MM.1S (cell line): ENCODE data around the gene IL1RAP.
A peak's percentile ranks its signal among the peaks of the same experiment; 100 is the strongest.

Experiments used
- DNase-seq: peaks from one replicate; pipeline ENCODE4 v3.0.0-alpha.2; 2015
- H2AFZ ChIP-seq: fragments of 300-600 bp; sonication (generic); 2 replicates; pipeline ENCODE4 v1.6.0; 2016; ENCODE audit warnings: antibody characterized with exemption, low read length
- H3F3A ChIP-seq: fragments of 300-600 bp; sonication (generic); 2 replicates; pipeline ENCODE4 v1.6.1; 2016; ENCODE audit warnings: mild to moderate bottlenecking, antibody characterized with exemption, low read length, moderate library complexity, mixed read lengths; ENCODE audit not compliant: insufficient read depth
- H3K27ac ChIP-seq: fragments of 300-600 bp; sonication (generic); 2 replicates; pipeline ENCODE4 v1.5.1; 2016; ENCODE audit warnings: mild to moderate bottlenecking, low read length
- H3K27me3 ChIP-seq: fragments of 300-600 bp; sonication (generic); replicated peaks from 2 replicates; pipeline ENCODE4 v1.6.0; 2016; ENCODE audit warnings: low read length; ENCODE audit not compliant: insufficient read depth
- H3K36me3 ChIP-seq: fragments of 300-600 bp; sonication (generic); replicated peaks from 2 replicates; pipeline ENCODE4 v1.6.1; 2016; ENCODE audit warnings: mild to moderate bottlenecking, low read length, mixed read lengths; ENCODE audit not compliant: insufficient read depth
- H3K4me1 ChIP-seq: fragments of 300-600 bp; sonication (generic); 2 replicates; pipeline ENCODE4 v1.6.1; 2016; ENCODE audit warnings: low read length, mixed read lengths
- H3K4me2 ChIP-seq: fragments of 300-600 bp; sonication (generic); 2 replicates; pipeline ENCODE4 v1.6.0; 2016; ENCODE audit warnings: low read depth, low read length
- H3K4me3 ChIP-seq: fragments of 300-600 bp; sonication (generic); 2 replicates; pipeline ENCODE4 v1.5.1; 2016; ENCODE audit warnings: low read length, mixed read lengths
- H3K79me2 ChIP-seq: fragments of 300-600 bp; sonication (generic); 2 replicates; pipeline ENCODE4 v1.6.1; 2016; ENCODE audit warnings: mixed run types, low read length, mixed read lengths
- H3K9ac ChIP-seq: fragments of 300-600 bp; sonication (generic); 2 replicates; pipeline ENCODE4 v1.6.1; 2016; ENCODE audit warnings: low read length, mixed read lengths
- H3K9me2 ChIP-seq: fragments of 300-600 bp; sonication (generic); replicated peaks from 2 replicates; pipeline ENCODE4 v1.6.1; 2016; ENCODE audit warnings: mild to moderate bottlenecking, low read length, mixed read lengths; ENCODE audit not compliant: insufficient read depth
- H3K9me3 ChIP-seq: fragments of 300-600 bp; sonication (generic); replicated peaks from 2 replicates; pipeline ENCODE4 v1.6.1; 2016; ENCODE audit warnings: mild to moderate bottlenecking, low read length, mixed read lengths; ENCODE audit not compliant: insufficient read depth
- H4K20me1 ChIP-seq: fragments of 300-600 bp; sonication (generic); 2 replicates; pipeline ENCODE4 v1.6.1; 2016; ENCODE audit warnings: mild to moderate bottlenecking, low read length, moderate library complexity, mixed read lengths; ENCODE audit not compliant: insufficient read depth
- CTCF ChIP-seq: fragments of 300-600 bp; sonication (generic); IDR thresholded peaks from 2 replicates; pipeline ENCODE4 v1.5.1; 2016; ENCODE audit warnings: antibody characterized with exemption, low read length, mixed read lengths
- EZH2 ChIP-seq: fragments of 300-600 bp; sonication (generic); optimal IDR thresholded peaks from 2 replicates; pipeline ENCODE3; 2017; ENCODE audit warnings: low read depth, mild to moderate bottlenecking, antibody characterized with exemption, low read length, mixed read lengths
- EZH2phosphoT487 ChIP-seq: fragments of 300-600 bp; sonication (generic); IDR thresholded peaks from 2 replicates; pipeline ENCODE4 v1.6.1; 2018; ENCODE audit warnings: antibody characterized with exemption, low read length

IL1RAP gene

GRCh38 chr3:190695994-190696393 lies 182.1 kb downstream of the IL1RAP start:
- TF ChIP-seq EZH2phosphoT487 (no peak), CTCF (no peak), EZH2 (no peak)

GRCh38 chr3:190696777-190697501 lies 183.1 kb downstream of the IL1RAP start:
- no peak overlapping the region for H3K27ac ChIP-seq
- H3K27me3 ChIP-seq, result no peaks in the 10 kb centered on the region
- H3K79me2 ChIP-seq, result no peaks in the 10 kb centered on the region
- no peak overlapping the region for H2AFZ ChIP-seq
- TF ChIP-seq CTCF (peak; percentile 71), EZH2phosphoT487 (no peak)
- no peak overlapping the region for H3K4me3 ChIP-seq
- peak; percentile 52 for DNase-seq
- no peaks in the 10 kb centered on the region for H3K9me3 ChIP-seq
- no peaks in the 10 kb centered on the region for H3K9me2 ChIP-seq
- H3K36me3 ChIP-seq, result no peaks in the 10 kb centered on the region
- no peaks in the 10 kb centered on the region for H3F3A ChIP-seq
- no peak overlapping the region for H3K9ac ChIP-seq
- no peak overlapping the region for H3K4me2 ChIP-seq
- no peaks in the 10 kb centered on the region for H3K4me1 ChIP-seq
- H4K20me1 ChIP-seq, result no peaks in the 10 kb centered on the region

More at GRCh38 chr3:190695994-190696393, 182.1 kb downstream of the IL1RAP start:
- Histone ChIP-seq H3K9me3 (no peaks in the 10 kb centered on the region), H3F3A (no peaks in the 10 kb centered on the region), H2AFZ (no peak overlapping the region), H3K4me3 (no peak overlapping the region), H3K27me3 (no peaks in the 10 kb centered on the region), H3K27ac (no peak overlapping the region), H3K4me1 (no peaks in the 10 kb centered on the region), H3K4me2 (no peak overlapping the region), H3K9me2 (no peaks in the 10 kb centered on the region), H3K79me2 (no peaks in the 10 kb centered on the region), H3K36me3 (no peaks in the 10 kb centered on the region), H3K9ac (no peak overlapping the region), H4K20me1 (no peaks in the 10 kb centered on the region)
- DNase-seq, result no peak

- no peaks in the 10 kb centered on the region for H3K36me3 ChIP-seq
- H3K4me2 ChIP-seq, result no peak overlapping the region
- TF ChIP-seq EZH2phosphoT487, result no peak
- no peak for TF ChIP-seq CTCF
- no peak for TF ChIP-seq EZH2
- H3F3A ChIP-seq, result no peaks in the 10 kb centered on the region
- H3K9me2 ChIP-seq, result no peaks in the 10 kb centered on the region
- H2AFZ ChIP-seq, result no peak overlapping the region
- H3K4me3 ChIP-seq, result no peak overlapping the region
- no peak for DNase-seq
- H3K9me3 ChIP-seq, result no peaks in the 10 kb centered on the region
- H3K27me3 ChIP-seq, result no peaks in the 10 kb centered on the region
- no peaks in the 10 kb centered on the region for H3K79me2 ChIP-seq
- no peaks in the 10 kb centered on the region for H4K20me1 ChIP-seq
- no peaks in the 10 kb centered on the region for H3K4me1 ChIP-seq
- no peak overlapping the region for H3K9ac ChIP-seq
- no peak overlapping the region for H3K27ac ChIP-seq
Observed at GRCh38 chr3:190697502-190697830, 183.6 kb downstream of the IL1RAP start.
